NCI-H82 treated with DMSO at 0.1 percent for 48 hours (cell line): ENCODE data around the gene INSR.
A peak's percentile ranks its signal among the peaks of the same experiment; 100 is the strongest.
"Not testable (repeated sequence)": the region's sequence is repeated elsewhere in the genome, so short reads cannot be mapped to it uniquely, and the experiment has no call there.

Experiments used
- DNase-seq: peaks from one replicate; lab custom pipeline; 2025; ENCODE audit not compliant: unreplicated experiment; lab: John Stamatoyannopoulos, UW

Gene INSR

GRCh38 chr19:7104747-7105447, 189.3 kb downstream of the INSR start:
- no peak for DNase-seq

GRCh38 chr19:7101498-7102253, 192.5 kb downstream of the INSR start:
- no peak for DNase-seq

- DNase-seq: no peak
These were observed 194.7 kb downstream of the INSR start for GRCh38 chr19:7099597-7099921.

- peak; percentile 62 for DNase-seq
These were observed 195.3 kb downstream of the INSR start for GRCh38 chr19:7098701-7099596.

DNA sequence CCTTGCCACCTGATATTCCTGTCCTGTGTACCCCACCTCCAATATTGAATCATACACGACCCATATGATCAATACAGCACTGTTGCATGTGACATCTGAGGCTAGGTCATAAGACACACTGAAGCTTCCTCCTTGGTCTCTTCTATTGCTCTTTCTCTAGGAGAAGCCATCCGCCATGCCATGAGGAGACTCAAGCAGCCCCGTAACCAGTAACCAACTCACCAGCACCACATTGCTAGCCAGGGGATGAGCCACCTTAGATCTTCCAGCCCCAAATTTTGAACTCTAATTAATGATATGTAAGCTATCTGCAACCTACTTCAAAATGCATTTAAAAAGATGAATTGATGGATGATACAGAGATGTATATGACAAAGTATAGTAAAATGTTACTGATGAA, 196.1 kb downstream of the INSR start:
- no peak for DNase-seq

GRCh38 chr19:7088999-7089398, 205.2 kb downstream of the INSR start:
- DNase-seq: no peak

DNA sequence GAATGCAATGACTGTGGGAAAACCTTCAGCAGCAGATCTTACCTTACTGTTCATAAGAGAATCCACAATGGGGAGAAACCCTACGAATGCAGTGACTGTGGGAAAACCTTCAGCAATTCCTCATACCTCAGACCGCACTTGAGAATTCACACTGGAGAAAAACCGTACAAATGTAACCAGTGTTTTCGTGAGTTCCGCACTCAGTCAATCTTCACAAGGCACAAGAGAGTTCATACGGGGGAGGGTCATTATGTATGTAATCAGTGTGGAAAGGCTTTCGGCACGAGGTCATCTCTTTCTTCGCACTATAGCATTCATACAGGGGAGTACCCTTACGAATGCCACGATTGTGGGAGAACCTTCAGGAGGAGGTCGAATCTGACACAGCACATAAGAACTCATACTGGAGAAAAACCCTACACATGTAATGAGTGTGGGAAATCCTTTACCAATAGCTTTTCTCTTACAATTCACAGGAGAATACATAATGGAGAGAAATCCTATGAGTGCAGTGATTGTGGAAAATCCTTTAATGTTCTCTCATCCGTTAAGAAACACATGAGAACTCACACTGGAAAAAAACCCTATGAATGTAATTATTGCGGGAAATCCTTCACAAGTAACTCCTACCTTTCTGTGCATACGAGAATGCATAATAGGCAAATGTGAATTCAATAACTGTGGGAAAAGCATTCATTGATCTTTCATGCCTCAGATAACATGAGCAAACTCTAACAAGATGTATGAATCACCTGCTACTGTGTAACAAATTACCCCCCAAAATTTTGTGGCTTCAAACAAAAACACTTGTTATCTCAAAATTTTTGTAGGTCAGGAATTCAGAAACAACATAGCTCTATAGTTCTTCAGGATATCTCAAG, 210.9 kb downstream of the INSR start:
- no peak for DNase-seq

- DNase-seq: no peak
These were observed 216.2 kb downstream of the INSR start for GRCh38 chr19:7078008-7078407.

- DNase-seq: no peak
These were observed 218.1 kb downstream of the INSR start for GRCh38 chr19:7076151-7076550.

GRCh38 chr19:7074705-7075282, 219.4 kb downstream of the INSR start:
- no peak for DNase-seq

DNA sequence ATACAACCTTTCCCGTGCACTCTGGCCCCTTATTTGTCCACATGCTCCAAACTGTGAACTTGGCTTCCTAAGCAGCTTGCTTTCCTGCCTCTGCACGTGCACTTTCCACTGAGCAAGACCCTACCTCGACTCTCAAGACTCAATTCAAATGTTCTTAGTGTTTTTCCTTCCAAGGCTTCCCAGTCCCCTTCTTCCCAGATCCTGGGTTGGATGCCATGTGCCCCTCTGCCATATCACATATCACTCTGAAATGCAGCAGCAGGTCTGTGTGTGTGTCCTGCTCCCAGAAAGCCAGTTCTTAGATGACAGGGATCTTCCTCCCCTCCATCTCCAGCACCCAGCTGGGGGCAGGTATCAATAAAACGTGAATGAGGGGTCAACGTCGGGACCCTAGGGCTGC, 221.7 kb downstream of the INSR start:
- DNase-seq: no peak

GRCh38 chr19:7069904-7070226, 224.3 kb downstream of the INSR start:
- no peak for DNase-seq

GRCh38 chr19:7069042-7069903, 224.9 kb downstream of the INSR start, which contains the start of gene ZNF557:
Gene ZNF557 (plus strand): TSS chr19:7069703. CDS start chr19:7075075, 5,372 bp downstream.
- DNase-seq: peak; percentile 84

DNA sequence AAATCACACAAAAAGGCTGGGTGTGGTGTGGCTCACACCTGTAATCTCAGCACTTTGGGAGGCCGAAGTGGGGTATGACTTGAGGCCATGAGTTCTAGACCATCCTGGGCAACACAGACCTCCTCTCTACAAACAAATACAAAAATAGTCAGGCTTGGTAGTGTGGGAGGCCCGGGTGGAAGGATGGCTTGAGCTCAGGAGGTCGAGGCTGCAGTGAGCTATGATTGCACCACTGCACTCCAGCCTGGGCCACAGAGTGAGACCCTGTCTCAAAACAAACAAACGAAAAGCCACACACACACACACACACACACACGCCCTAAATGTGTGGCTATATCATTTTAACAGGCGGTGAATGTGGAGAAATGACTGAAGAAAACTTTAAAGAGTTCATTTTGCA, 225.6 kb downstream of the INSR start:
- DNase-seq: no peak

GRCh38 chr19:7067716-7068115, 226.5 kb downstream of the INSR start:
- no peak for DNase-seq

- DNase-seq: not testable (repeated sequence)
These were observed 227.1 kb downstream of the INSR start for GRCh38 chr19:7067122-7067521.

GRCh38 chr19:7063764-7064418, 230.3 kb downstream of the INSR start:
- DNase-seq: no peak

DNA sequence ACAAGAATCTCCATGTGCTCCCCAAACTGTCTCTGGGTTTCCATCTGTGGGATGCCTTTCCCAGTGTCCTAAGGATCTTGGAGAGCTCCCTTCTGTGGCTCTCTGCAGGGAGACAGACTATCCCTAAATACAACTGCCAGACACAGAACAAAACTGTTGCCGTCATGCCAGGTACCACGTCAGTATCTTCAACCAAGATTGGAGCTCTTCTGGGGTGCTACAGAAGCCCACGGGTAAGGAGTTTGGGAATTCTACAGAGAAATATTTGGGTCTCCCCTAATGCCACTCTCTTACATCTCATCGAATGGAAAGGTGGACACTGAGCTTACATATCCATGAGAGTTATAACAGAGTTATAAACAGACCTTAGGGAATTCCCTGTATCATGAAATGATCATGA, 230.9 kb downstream of the INSR start:
- no peak for DNase-seq
